SKM-1 (cell line): ENCODE results near the gene PFN4.
"Not testable (repeated sequence)": the region's sequence is repeated elsewhere in the genome, so short reads cannot be mapped to it uniquely, and the experiment has no call there.

ENCODE experiments used
- DNase-seq: peaks from one replicate; lab custom pipeline; 2025; ENCODE audit not compliant: unreplicated experiment; lab: John Stamatoyannopoulos, UW

The PFN4 gene

GRCh38 chr2:24111407-24111901 is 11.7 kb downstream of the PFN4 start:
- DNase-seq: no peak

GRCh38 chr2:24110660-24111303 is 12.4 kb downstream of the PFN4 start:
- no peak for DNase-seq

- not testable (repeated sequence) for DNase-seq
These were observed 13.7 kb downstream of the PFN4 start for GRCh38 chr2:24109431-24109830.

- no peak for DNase-seq
These were observed 15.8 kb downstream of the PFN4 start for GRCh38 chr2:24107336-24107735.

- DNase-seq: no peak
These were observed 16.3 kb downstream of the PFN4 start for GRCh38 chr2:24106786-24107185.

- DNase-seq: no peak
These were observed 17.3 kb downstream of the PFN4 start for GRCh38 chr2:24105816-24106215.

GRCh38 chr2:24104906-24105305 is 18.2 kb downstream of the PFN4 start:
- no peak for DNase-seq

GRCh38 chr2:24104110-24104650 is 19.0 kb downstream of the PFN4 start:
- DNase-seq: no peak

- DNase-seq: no peak
These were observed 20.5 kb downstream of the PFN4 start for GRCh38 chr2:24102677-24103076.

- no peak for DNase-seq
These were observed 21.1 kb downstream of the PFN4 start for GRCh38 chr2:24101992-24102391.

- not testable (repeated sequence) for DNase-seq
These were observed 22.4 kb downstream of the PFN4 start for GRCh38 chr2:24100732-24101131.

- DNase-seq: not testable (repeated sequence)
These were observed 27.9 kb downstream of the PFN4 start for GRCh38 chr2:24095171-24095677.

- DNase-seq: not testable (repeated sequence)
These were observed 29.9 kb downstream of the PFN4 start for GRCh38 chr2:24093270-24093669.

GRCh38 chr2:24088821-24089359 is 34.2 kb downstream of the PFN4 start:
- no peak for DNase-seq

GRCh38 chr2:24087032-24087431 is 36.1 kb downstream of the PFN4 start:
- DNase-seq: no peak

- DNase-seq: no peak
These were observed 36.9 kb downstream of the PFN4 start for GRCh38 chr2:24086241-24086640.

GRCh38 chr2:24085200-24085489 is 38.0 kb downstream of the PFN4 start:
- no peak for DNase-seq

- peak; percentile 77 for DNase-seq
These were observed 38.5 kb downstream of the PFN4 start, which contains the start of gene TP53I3 for GRCh38 chr2:24084386-24085199. TP53I3 (minus strand) TSS chr2:24084834; CDS start chr2:24084326, 508 bp downstream.

GRCh38 chr2:24083567-24084385 is 39.4 kb downstream of the PFN4 start:
- DNase-seq: peak; percentile 77

- no peak for DNase-seq
These were observed 40.2 kb downstream of the PFN4 start for GRCh38 chr2:24082787-24083566.
